HG03135 (cell line): ENCODE results near the gene DEFB124.
"Not testable (repeated sequence)": the region's sequence is repeated elsewhere in the genome, so short reads cannot be mapped to it uniquely, and the experiment has no call there.

Experiments
- ATAC-seq: cut with Tn5 transposase; IDR thresholded peaks from one replicate; pipeline ENCODE4 v1.9.1; 2021; ENCODE audit warnings: mild to moderate bottlenecking, moderate library complexity; ENCODE audit not compliant: unreplicated experiment

The DEFB124 gene

DNA sequence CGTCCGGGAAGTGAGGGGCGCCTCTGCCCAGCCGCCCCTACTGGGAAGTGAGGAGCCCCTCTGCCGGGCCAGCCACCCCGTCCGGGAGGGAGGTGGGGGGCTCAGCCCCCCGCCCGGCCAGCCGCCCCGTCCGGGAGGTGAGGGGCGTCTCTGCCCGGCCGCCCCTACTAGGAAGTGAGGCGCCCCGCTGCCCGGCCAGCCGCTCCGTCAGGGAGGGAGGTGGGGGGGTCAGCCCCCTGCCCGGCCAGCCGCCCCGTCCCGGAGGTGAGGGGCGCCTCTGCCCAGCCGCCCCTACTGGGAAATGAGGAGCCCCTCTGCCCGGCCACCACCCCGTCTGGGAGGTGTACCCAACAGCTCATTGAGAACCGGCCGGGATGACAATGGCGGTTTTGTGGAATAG lies 47.4 kb downstream of the DEFB124 start:
- not testable (repeated sequence) for ATAC-seq

GRCh38 chr20:31426891-31427551 lies 47.9 kb downstream of the DEFB124 start:
- ATAC-seq, result not testable (repeated sequence)

DNA sequence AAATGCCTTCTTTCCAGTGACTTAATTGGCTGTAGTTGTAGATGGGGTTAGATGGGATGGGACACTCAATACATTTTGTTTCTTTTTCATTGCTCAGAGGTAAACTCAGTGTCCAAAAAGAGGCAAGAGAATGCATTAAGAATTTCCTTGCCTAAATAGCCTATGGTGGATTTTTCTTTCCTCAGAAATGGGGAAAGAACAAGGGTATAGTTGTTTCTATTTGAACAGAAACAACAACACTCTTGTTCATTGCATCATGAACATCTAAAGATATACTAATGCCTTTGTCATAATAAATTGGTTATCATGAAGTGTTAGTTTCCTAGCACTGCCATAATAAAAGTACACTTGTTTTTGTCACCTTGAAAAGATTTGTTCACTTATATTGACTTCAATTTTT lies 49.1 kb downstream of the DEFB124 start:
- ATAC-seq, result no peak

- ATAC-seq, result no peak
Measured at GRCh38 chr20:31418307-31418706, 56.6 kb downstream of the DEFB124 start.

- ATAC-seq, result no peak
Measured at GRCh38 chr20:31415653-31416052, 59.3 kb downstream of the DEFB124 start.
